ENCODE data around the gene NXPH4.

The NXPH4 gene

DNA sequence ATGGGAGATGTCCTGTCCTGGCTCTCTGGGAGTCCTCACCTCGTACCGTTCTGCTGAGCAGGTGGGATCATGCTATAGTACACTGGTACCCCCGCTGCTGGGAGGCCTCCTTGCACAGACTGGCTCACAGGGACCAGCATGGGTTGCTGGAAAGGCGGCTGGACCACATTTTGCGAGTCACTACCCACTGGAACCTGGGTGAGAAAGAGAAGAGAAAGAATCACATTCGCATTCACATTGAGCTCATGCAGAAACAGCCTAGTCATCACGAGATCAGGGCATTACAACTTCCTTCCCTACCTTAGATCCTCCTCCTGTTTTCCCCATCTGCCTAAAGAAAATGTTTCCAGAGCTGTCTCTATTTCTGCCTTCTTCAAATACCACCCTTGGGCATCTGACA, 51.7 kb downstream of the NXPH4 start:
- no peak overlapping the region for H3K27ac ChIP-seq
- TF ChIP-seq, protein P1, sequence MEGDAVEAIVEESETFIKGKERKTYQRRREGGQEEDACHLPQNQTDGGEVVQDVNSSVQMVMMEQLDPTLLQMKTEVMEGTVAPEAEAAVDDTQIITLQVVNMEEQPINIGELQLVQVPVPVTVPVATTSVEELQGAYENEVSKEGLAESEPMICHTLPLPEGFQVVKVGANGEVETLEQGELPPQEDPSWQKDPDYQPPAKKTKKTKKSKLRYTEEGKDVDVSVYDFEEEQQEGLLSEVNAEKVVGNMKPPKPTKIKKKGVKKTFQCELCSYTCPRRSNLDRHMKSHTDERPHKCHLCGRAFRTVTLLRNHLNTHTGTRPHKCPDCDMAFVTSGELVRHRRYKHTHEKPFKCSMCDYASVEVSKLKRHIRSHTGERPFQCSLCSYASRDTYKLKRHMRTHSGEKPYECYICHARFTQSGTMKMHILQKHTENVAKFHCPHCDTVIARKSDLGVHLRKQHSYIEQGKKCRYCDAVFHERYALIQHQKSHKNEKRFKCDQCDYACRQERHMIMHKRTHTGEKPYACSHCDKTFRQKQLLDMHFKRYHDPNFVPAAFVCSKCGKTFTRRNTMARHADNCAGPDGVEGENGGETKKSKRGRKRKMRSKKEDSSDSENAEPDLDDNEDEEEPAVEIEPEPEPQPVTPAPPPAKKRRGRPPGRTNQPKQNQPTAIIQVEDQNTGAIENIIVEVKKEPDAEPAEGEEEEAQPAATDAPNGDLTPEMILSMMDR (IDR thresholded peaks at IDR 0.05), result no peak
- TF ChIP-seq ZFX (IDR thresholded peaks at IDR 0.05; ENCODE audit: borderline replicate concordance), result no peak

DNA sequence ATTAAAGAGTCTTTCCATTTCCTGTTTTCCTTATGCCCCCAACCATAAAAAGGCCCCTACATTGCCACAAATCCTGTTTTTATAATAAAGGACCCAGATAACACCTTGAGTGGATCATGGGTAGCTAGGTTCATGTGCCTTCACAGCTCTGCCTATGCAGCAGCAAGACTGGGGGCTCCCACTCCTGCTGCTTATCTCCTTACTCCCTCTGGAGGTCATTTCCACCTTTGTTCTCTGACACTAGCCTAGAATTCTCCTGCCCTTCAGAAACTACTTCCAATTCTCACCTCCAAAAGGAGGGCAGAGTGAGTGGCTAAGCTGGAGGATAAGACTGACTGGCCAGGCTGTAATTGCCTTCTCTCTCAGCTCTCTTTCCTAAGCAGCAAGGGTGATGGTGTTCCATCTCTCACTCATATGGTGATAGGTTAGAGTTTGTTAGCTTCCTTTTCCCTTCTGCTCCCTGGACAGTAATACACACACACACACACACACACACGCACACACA, 54.4 kb downstream of the NXPH4 start:
- TF ChIP-seq, protein P1 (IDR thresholded peaks at IDR 0.05), result no peak; the same call in 1 of the 2 replicates
- TF ChIP-seq ZFX (IDR thresholded peaks at IDR 0.05; ENCODE audit: borderline replicate concordance), result no peak

DNA sequence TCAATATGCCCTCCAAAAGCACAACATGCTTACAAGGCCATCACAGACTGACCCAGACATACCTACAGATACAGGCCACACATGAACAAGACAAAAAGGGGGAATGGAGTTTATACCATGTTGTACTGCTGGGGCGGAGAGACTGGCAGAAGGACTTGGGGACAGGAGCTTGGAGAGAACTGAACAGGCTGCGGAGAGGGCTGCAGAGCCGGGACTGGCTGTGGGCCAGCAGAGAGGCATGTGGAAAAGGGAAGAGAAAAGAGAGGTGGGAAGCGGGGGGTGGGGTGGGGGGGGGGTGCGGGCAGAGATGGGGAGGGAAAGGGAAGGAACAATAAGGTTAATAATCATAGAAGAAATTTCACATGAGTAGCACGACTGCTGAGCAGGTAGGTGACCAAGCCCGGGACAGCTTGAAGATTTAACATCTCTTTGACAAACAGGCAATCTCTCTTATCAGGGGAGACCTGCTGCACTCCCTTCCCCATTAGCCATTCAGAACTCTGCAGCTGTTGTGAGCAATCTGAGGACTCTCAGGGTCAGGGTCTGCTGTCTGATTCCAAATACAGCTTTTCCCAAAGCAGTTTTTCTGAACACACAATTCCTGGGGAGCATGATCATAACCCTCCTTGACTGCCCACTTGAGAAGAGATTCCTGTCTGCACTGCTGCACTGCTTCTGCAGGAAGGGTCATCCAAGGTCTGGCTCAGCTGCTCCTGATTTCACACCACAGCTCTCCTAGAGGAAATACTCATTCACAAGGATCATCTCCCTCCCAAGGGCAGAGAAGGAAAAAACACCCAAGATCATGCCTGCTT, 56.0 kb downstream of the NXPH4 start:
- TF ChIP-seq, protein P1 (IDR thresholded peaks at IDR 0.05), result no peak
- TF ChIP-seq ZFX (IDR thresholded peaks at IDR 0.05; ENCODE audit: borderline replicate concordance), result no peak
- H3K27ac ChIP-seq, result peak overlapping the region; percentile 45

More for the DNA sequence above, 54.4 kb downstream of the NXPH4 start:
- no peak overlapping the region for H3K27ac ChIP-seq

DNA sequence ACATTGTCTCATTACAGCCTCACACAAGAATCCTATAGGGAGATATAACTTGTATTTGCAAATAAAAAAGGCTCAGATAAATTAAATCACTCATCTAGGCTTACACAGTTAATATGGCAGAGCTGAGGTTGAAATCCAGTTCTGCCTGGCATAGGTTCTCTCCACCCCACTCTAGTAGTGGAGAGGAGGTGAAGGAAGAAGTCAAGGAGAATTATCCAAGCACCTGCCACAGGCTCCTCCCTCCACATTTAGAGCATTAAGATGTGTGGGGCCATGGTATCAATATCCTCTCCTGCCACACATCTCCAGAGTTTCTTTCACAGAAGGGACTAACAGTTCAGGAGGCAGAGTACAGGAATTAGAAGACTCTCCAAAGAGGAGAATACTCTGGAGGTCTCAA, 56.9 kb downstream of the NXPH4 start:
- H3K27ac ChIP-seq, result peak overlapping the region; percentile 45
- TF ChIP-seq, protein P1 (IDR thresholded peaks at IDR 0.05), result no peak
- no peak for TF ChIP-seq ZFX (IDR thresholded peaks at IDR 0.05; ENCODE audit: borderline replicate concordance)
